ENCODE measurements around the gene TNFAIP8L2. TPM values are rescaled to one million over a fixed set of nuclear protein-coding genes. Genes with fewer than 3 reads are reported as not detected.
A peak's percentile ranks its signal among the peaks of the same experiment; 100 is the strongest.

The TNFAIP8L2 gene
- polyA plus RNA-seq, 1 experiment: not detected

DNA sequence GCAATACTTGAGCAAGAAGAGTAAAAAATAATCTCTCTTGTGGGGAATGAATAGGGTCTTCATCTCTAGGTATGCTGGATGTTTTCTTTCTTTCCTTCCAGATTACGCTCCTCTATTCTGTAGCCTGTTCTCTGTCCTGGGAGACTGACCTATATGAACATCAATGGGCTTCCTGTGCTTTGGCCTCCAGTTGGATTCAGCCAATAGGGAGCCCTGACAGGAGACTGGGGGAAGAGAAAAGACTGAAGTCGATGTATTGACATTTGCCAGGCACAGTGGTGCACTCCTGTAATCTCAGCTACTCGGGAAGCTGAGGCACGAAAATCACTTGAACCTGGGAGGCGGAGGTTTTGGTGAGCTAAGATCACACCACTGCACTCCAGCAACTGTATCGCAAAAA, 27.6 kb upstream of the TNFAIP8L2 start:
- no peaks in the 10 kb centered on the region; the same call in 1 of the 2 replicates for H3K36me3 ChIP-seq (ENCODE audit: control insufficient read depth, insufficient read depth, low read length)
- H3K27me3 ChIP-seq (ENCODE audit: control insufficient read depth, insufficient read depth, low read length): no peaks in the 10 kb centered on the region
- no peak overlapping the region for H3K4me3 ChIP-seq (ENCODE audit: low read depth, low read length)
- DNase-seq (ENCODE audit: low read depth): no peak
- ChIA-PET CTCF (no interaction called here), POLR2A (no interaction called here)
- TF ChIP-seq, protein P1, sequence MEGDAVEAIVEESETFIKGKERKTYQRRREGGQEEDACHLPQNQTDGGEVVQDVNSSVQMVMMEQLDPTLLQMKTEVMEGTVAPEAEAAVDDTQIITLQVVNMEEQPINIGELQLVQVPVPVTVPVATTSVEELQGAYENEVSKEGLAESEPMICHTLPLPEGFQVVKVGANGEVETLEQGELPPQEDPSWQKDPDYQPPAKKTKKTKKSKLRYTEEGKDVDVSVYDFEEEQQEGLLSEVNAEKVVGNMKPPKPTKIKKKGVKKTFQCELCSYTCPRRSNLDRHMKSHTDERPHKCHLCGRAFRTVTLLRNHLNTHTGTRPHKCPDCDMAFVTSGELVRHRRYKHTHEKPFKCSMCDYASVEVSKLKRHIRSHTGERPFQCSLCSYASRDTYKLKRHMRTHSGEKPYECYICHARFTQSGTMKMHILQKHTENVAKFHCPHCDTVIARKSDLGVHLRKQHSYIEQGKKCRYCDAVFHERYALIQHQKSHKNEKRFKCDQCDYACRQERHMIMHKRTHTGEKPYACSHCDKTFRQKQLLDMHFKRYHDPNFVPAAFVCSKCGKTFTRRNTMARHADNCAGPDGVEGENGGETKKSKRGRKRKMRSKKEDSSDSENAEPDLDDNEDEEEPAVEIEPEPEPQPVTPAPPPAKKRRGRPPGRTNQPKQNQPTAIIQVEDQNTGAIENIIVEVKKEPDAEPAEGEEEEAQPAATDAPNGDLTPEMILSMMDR (IDR thresholded peaks at IDR 0.05; ENCODE audit: insufficient read depth, low read depth, low read length): no peak

DNA sequence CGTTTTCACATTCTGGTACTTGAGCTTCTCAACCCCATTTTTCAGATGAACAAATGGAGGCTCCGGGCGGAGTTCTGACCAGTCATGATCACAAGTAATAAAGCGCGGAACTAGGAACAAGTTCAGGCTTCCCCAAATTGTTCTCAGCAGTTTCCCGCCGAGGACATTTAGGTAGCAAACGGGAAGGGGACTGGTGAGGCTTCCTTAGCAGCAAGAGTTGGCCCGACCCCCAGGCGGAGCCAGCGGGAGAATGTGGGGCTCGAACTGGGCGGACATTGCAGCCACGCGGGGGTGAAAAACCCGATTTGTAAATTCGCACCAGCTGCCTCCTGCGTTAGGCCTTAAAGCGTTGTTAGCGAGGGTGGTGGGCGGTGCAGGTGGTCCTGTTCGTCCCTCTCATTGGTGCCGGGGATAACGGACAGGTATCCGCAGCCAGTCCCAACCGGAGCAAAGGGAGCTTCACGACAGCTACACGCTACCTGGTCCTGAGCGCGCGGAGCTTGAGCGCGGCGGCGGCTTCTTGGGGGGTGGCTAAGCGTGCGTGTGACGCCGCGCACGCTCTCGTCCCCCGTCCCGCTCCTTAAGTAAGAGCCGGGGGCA, 25.4 kb upstream of the TNFAIP8L2 start:
- ChIA-PET POLR2A (no interaction called here), CTCF (interaction anchor here (0.8 to 1.3 kb wide), 5 partner anchors 10 to 33 kb away, joined by 3 to 4 read pairs (median 4); no protein-coding TSS in a partner anchor)
- TF ChIP-seq, protein P1 (IDR thresholded peaks at IDR 0.05; ENCODE audit: insufficient read depth, low read depth, low read length): no peak
- Histone ChIP-seq H3K27me3 (ENCODE audit: control insufficient read depth, insufficient read depth, low read length) (no peaks in the 10 kb centered on the region), H3K4me3 (ENCODE audit: low read depth, low read length) (peak overlapping the region; percentile 27), H3K36me3 (ENCODE audit: control insufficient read depth, insufficient read depth, low read length) (no peaks in the 10 kb centered on the region)
- DNase-seq (ENCODE audit: low read depth): peak; percentile 54

DNA sequence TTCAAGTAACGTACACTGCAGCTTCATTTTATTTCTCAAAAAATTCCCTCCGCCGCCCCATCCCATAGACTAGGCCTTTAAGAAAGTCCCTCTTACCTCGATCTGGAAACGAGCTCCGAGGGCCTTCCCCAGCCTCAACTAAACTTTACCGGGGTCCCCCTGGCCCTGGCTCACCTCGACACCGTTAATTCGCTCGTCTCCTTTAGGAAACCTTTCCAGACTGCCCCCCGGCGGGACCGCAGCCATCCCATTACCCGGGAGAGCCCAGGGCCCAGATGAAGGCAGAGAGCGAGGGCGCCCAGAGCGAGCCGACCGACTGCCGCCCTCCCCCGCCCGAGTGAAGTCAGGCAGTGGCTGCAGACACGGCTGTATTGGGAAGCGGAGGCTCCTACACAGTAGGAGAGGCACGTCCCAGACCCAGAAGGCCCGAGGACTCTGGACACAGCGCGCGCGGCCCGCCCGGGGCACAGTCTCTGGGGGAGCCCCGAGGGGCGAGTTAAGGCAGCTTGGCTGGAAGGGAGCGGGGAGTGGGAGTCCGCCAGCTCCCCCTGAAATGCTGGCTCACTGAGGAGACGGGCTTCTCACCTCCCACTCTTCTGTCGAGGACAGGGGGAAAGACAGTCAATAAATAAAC, 24.6 kb upstream of the TNFAIP8L2 start:
- DNase-seq (ENCODE audit: low read depth): no peak
- CTCF ChIA-PET: interaction anchor here (1.2 to 1.3 kb wide), 3 partner anchors 11 to 32 kb away, joined by 4 read pairs; no protein-coding TSS in a partner anchor
- H3K36me3 ChIP-seq (ENCODE audit: control insufficient read depth, insufficient read depth, low read length): no peaks in the 10 kb centered on the region
- H3K4me3 ChIP-seq (ENCODE audit: low read depth, low read length): peak overlapping the region; percentile 27
- POLR2A ChIA-PET: no interaction called here
- H3K27me3 ChIP-seq (ENCODE audit: control insufficient read depth, insufficient read depth, low read length): no peaks in the 10 kb centered on the region
- TF ChIP-seq, protein P1 (IDR thresholded peaks at IDR 0.05; ENCODE audit: insufficient read depth, low read depth, low read length): no peak

- Histone ChIP-seq H3K36me3 (ENCODE audit: control insufficient read depth, insufficient read depth, low read length) (no peaks in the 10 kb centered on the region), H3K4me3 (ENCODE audit: low read depth, low read length) (no peak overlapping the region), H3K27me3 (ENCODE audit: control insufficient read depth, insufficient read depth, low read length) (no peaks in the 10 kb centered on the region)
- CTCF ChIA-PET: interaction anchor here (0.6 to 1.2 kb wide), 2 partner anchors 11 to 285 kb away, joined by 4 read pairs; no protein-coding TSS in a partner anchor
- TF ChIP-seq, protein P1 (IDR thresholded peaks at IDR 0.05; ENCODE audit: insufficient read depth, low read depth, low read length): no peak
- POLR2A ChIA-PET: no interaction called here
- DNase-seq (ENCODE audit: low read depth): no peak
Observed at GRCh38 chr1:151132335-151133017, 24.0 kb upstream of the TNFAIP8L2 start.

Data from BJ (cell line).